ENCODE measurements around the gene EFCAB13. TPM values are rescaled to one million over a fixed set of nuclear protein-coding genes. Genes with fewer than 3 reads are reported as not detected.
"Not testable (repeated sequence)": the region's sequence is repeated elsewhere in the genome, so short reads cannot be mapped to it uniquely, and the experiment has no call there.

Gene EFCAB13
- total RNA-seq, 6 donors from 2014 or later: 3.2 to 21.0 (median 8.1) TPM

DNA sequence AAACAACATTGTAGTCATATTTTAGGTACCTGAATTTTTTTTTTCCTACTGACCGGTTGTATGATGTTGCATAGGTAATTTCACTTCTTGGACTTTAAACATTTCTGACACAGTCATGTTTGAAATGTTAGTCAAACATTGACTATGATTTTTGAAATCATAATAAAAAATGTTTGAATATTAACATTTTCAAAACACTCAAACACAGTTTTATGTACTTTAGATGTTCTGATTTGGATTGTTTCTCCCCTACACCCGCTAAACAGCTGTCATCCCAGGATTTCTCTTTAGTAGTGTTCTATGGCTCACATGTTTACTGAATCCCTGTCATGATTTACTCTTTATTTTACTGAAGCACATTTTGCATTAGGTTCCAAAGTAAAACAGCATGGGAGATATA lies 104.2 kb downstream of the EFCAB13 start:
- H3K36me3 ChIP-seq: no peaks in the 10 kb centered on the region
- DNase-seq (no peak), ATAC-seq (ENCODE audit: low FRiP score in 2 of 2) (no peak)
- peaks cover 0 to 9% (median 1%) of the 10 kb centered on the region in 4 donors for H3K27me3 ChIP-seq
- H3K27ac ChIP-seq: no peak overlapping the region
- peaks cover 4 to 13% (median 9%) of the 10 kb centered on the region in 4 donors for H3K4me1 ChIP-seq
- WGBS, 2 donors: 89% methylated on average over 2 of the region's 2 CpGs
- no peak overlapping the region for H3K4me3 ChIP-seq
- TF ChIP-seq EP300 (IDR thresholded peaks at IDR 0.05) (no peak), POLR2AphosphoS5 (IDR thresholded peaks at IDR 0.05) (no peak), POLR2A (IDR thresholded peaks at IDR 0.05) (no peak)
- TF ChIP-seq, protein P1, sequence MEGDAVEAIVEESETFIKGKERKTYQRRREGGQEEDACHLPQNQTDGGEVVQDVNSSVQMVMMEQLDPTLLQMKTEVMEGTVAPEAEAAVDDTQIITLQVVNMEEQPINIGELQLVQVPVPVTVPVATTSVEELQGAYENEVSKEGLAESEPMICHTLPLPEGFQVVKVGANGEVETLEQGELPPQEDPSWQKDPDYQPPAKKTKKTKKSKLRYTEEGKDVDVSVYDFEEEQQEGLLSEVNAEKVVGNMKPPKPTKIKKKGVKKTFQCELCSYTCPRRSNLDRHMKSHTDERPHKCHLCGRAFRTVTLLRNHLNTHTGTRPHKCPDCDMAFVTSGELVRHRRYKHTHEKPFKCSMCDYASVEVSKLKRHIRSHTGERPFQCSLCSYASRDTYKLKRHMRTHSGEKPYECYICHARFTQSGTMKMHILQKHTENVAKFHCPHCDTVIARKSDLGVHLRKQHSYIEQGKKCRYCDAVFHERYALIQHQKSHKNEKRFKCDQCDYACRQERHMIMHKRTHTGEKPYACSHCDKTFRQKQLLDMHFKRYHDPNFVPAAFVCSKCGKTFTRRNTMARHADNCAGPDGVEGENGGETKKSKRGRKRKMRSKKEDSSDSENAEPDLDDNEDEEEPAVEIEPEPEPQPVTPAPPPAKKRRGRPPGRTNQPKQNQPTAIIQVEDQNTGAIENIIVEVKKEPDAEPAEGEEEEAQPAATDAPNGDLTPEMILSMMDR (IDR thresholded peaks at IDR 0.05): no peak
- H3K9me3 ChIP-seq: no peaks in the 10 kb centered on the region

DNA sequence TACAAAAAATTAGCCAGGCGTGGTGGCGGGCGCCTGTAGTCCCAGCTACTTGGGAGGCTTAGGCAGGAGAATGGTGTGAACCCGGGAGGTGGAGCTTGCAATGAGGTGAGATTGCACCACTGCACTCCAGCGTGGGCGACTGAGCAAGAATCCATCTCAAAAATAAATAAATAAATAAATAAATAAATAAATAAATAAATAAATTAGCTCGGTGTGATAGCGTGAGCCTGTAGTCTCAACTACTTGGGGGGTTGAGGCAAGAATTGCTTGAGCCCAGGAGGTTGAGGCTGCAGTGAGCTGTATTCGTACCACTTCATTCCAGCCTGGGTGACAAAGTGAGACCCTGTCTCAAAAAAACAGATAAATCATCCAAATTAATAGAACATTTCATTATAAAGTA lies 108.5 kb downstream of the EFCAB13 start:
- not testable (repeated sequence) for H3K27ac ChIP-seq; H3K4me1 ChIP-seq; DNase-seq; H3K4me3 ChIP-seq; H3K36me3 ChIP-seq; H3K27me3 ChIP-seq; H3K9me3 ChIP-seq; ATAC-seq (ENCODE audit: low FRiP score in 2 of 2)
- 96 to 98% methylated on average over 9 of the region's 9 CpGs for WGBS, 2 donors

DNA sequence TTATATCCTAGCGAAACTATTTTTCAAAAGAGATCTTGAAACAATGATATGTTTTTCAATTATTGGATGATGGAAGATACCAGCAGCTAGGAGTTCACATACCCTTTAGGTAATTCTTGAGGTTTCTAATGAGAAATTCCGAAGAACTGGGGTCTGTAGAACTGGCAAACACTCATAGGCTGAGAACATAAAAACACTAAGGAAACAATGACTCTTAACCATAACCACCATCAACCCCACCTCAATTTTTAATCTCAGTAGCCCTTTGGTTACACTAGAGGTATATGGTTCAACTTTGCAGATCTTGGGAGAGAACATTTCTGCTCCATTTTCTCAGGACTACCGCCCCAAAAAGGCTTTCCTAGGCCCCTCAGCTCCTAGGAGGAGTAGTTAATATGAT lies 141.4 kb downstream of the EFCAB13 start:
- Histone ChIP-seq H3K4me3 (no peak overlapping the region), H3K9me3 (no peaks in the 10 kb centered on the region), H3K27ac (no peak overlapping the region), H3K27me3 (no peaks in the 10 kb centered on the region), H3K4me1 (no peaks in the 10 kb centered on the region), H3K36me3 (peaks cover 0 to 5% (median 2%) of the 10 kb centered on the region in 4 donors)
- DNase-seq: no peak
- TF ChIP-seq POLR2AphosphoS5 (IDR thresholded peaks at IDR 0.05) (no peak), EP300 (IDR thresholded peaks at IDR 0.05) (no peak), POLR2A (IDR thresholded peaks at IDR 0.05) (no peak)
- TF ChIP-seq, protein P1 (IDR thresholded peaks at IDR 0.05): no peak
- no peak for ATAC-seq (ENCODE audit: low FRiP score in 2 of 2)
- WGBS, 2 donors: 92 to 94% methylated on average over 3 of the region's 3 CpGs

DNA sequence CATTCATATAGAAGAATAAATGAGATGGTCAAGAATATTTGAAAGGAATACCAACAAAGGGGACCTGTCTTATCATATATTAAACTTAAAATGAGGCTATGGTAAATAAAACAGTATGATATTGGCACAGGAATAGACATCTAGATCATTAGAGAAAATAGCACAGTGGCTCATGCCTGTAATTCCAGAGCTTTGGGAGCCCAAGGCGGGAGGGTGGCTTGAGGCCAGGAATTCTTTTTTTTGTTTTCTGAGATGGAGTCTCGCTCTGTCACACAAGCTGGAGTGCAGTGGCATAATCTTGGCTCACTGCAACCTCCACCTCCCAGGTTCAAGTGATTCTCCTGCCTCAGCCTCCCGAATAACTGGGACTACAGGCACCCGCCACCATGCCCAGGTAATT lies 143.2 kb downstream of the EFCAB13 start:
- not testable (repeated sequence) for H3K9me3 ChIP-seq; DNase-seq; ATAC-seq (ENCODE audit: low FRiP score in 2 of 2); H3K4me3 ChIP-seq; H3K27ac ChIP-seq; H3K36me3 ChIP-seq; H3K4me1 ChIP-seq; H3K27me3 ChIP-seq
- 89 to 94% methylated on average over 4 of the region's 4 CpGs for WGBS, 2 donors

DNA sequence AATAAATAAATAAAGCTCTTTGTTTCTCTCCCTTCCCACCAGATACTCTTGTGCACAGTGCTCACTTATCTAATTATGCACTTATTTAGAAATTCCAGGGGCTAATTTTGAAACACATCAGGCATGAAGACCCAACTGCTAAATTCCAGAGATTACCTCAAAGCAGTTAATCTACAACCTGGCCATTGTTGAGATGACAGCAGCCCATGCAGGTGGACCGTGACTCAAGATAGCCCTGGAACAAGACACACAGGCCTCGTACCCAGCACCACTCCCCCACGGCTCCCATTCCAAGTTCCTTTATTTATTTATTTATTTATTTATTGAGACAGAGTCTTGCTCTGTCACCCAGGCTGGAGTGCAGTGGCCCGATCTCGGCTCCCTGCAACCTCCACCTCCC lies 147.1 kb downstream of the EFCAB13 start:
- no peak for ATAC-seq (ENCODE audit: low FRiP score in 2 of 2)
- H3K4me1 ChIP-seq: no peaks in the 10 kb centered on the region
- TF ChIP-seq POLR2A (IDR thresholded peaks at IDR 0.05) (no peak), EP300 (IDR thresholded peaks at IDR 0.05) (no peak), POLR2AphosphoS5 (IDR thresholded peaks at IDR 0.05) (no peak)
- TF ChIP-seq, protein P1 (IDR thresholded peaks at IDR 0.05): no peak
- WGBS, 2 donors: 95 to 96% methylated on average over 5 of the region's 5 CpGs
- H3K27ac ChIP-seq: no peak overlapping the region
- H3K27me3 ChIP-seq: no peaks in the 10 kb centered on the region
- peaks cover 0 to 34% (median 6%) of the 10 kb centered on the region in 4 donors for H3K36me3 ChIP-seq
- DNase-seq: no peak
- H3K4me3 ChIP-seq: no peak overlapping the region
- no peaks in the 10 kb centered on the region for H3K9me3 ChIP-seq

DNA sequence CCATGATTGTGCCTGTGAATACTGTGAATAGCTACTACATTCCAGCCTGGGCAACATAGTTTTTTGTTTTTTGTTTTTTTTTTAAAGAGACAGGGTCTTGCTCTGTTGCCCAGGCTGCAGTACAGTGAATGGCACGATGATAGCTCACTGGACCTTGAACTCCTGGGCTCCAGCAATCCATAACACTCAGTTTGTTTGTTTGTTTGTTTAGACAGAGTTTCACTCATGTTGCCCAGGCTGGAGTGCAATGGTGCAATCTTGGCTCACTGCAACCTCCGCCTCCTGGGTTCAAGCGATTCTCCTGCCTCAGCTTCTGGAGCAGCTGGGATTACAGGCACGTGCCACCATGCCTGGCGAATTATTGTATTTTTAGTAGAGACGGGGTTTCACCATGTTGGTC lies 148.3 kb downstream of the EFCAB13 start:
- H3K4me1 ChIP-seq; DNase-seq; H3K27me3 ChIP-seq; ATAC-seq (ENCODE audit: low FRiP score in 2 of 2); H3K27ac ChIP-seq; H3K4me3 ChIP-seq; H3K9me3 ChIP-seq: not testable (repeated sequence)
- H3K36me3 ChIP-seq: peaks cover 0 to 42% (median 5%) of the 10 kb centered on the region in 4 donors
- 97 to 98% methylated on average over 5 to 6 of the region's 6 CpGs for WGBS, 2 donors

Other genes starting within 250 kb of the EFCAB13 start
- 10 to 100 TPM; 40.3 to 74.8 (median 55.1) TPM for gene CDC27, start 134.7 kb upstream of the EFCAB13 start, total RNA-seq
- 1 to 10 TPM in 3 of 6 donors, not detected in 3; 1.4 to 3.1 (median 1.6) TPM for gene MYL4, start 114.6 kb upstream of the EFCAB13 start, total RNA-seq
- gene ITGB3, start 70.1 kb upstream of the EFCAB13 start, total RNA-seq: 10 to 100 TPM in 3 of 6 donors, 1 to 10 TPM in 3; 3.4 to 17.8 (median 9.8) TPM
- gene NPEPPS, start 207.2 kb downstream of the EFCAB13 start, total RNA-seq: 100 to 1,000 TPM in 3 of 6 donors, 10 to 100 TPM in 3; 82.8 to 359 (median 114) TPM

Measured in upper lobe of left lung (tissue), 6 donors.